UCSD-AML1 (cell line): ENCODE data around the gene MTG2.
A peak's percentile ranks its signal among the peaks of the same experiment; 100 is the strongest.

Experiments
- DNase-seq: peaks from one replicate; lab custom pipeline; 2025; ENCODE audit not compliant: unreplicated experiment; lab: John Stamatoyannopoulos, UW

MTG2 gene

DNA sequence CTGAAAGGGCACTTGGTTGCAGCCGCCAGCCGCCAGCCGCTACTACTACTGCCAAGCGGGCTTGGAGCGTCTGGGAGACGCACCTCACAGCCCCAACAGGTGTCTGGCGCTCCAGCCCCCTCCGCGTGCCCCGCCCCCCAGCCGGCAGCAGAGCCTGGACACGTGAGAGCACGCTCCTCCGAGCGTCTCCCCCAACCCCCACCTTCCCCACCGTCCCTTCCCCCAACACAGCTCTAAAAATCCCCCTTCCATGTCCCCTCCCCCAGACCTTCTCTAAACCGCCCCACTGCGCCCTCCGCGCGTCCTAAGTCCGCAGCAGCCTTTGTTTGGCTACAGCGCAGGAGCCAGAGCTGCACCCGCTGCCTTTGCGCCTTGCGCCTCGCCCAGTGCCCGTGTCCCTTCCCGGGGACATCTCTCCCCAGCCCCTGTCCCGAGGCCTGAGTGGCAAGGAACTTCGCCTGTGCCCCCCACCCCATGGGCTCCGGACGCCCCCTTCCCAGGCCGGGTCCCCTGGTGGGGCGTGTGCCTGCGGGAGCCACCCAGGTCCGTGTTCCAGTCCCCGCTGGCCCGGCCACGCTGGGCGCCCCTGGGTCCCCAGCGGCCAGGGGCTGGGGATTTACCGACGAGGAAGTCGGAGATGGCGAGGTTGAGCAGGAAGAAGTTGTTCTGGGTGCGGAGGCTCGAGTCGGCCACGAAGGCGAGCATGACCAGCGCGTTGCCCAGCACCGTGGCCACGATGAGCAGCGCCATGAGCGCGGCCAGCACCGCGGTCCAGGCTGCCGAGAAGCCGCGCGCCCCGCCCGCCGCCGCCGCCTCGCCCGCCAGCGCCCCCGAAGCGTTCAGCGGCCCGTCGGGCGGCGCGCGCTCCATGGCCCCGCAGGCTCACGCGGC, 36.5 kb downstream of the MTG2 start:
- no peak for DNase-seq

DNA sequence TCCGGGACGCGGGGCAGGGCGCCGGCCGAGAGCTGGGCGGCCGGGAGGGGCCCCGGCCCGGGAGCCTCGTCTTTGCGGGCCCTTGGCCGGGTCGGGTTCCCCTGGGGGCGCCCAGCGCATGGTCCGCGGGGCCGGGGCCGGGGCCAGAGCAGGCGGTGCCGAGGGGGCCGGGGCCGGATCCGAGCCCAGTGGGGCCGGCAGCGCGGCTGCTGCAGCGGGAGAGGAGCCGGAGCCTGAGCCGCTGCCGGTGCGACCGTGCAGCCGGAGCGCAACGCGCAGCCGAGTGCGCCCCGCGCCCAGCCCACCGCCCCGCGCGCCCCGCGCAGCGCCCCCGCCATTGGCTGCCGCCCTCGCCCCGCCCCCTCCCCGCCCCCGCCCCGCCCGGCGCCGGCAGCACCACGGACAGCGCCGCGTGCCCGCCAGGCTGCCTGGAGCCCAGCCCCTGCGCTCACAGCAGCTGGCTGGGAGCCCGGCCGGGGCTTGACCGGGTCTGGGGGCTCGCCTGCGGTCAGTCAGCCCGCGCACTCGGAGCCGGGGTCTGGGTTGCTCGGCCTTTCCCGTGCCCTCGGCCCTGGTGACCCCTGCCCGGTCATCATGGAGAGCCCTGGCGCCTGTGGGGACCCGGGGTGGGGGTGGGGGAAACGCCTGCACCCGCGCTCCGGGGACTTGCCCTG, 37.3 kb downstream of the MTG2 start, which contains the start of gene HRH3:
Gene HRH3, minus strand, starts transcription at position 287 of the 674 bp plus-strand sequence. CDS start 308 bp downstream, outside the sequence.
- peak; percentile 56 for DNase-seq

DNA sequence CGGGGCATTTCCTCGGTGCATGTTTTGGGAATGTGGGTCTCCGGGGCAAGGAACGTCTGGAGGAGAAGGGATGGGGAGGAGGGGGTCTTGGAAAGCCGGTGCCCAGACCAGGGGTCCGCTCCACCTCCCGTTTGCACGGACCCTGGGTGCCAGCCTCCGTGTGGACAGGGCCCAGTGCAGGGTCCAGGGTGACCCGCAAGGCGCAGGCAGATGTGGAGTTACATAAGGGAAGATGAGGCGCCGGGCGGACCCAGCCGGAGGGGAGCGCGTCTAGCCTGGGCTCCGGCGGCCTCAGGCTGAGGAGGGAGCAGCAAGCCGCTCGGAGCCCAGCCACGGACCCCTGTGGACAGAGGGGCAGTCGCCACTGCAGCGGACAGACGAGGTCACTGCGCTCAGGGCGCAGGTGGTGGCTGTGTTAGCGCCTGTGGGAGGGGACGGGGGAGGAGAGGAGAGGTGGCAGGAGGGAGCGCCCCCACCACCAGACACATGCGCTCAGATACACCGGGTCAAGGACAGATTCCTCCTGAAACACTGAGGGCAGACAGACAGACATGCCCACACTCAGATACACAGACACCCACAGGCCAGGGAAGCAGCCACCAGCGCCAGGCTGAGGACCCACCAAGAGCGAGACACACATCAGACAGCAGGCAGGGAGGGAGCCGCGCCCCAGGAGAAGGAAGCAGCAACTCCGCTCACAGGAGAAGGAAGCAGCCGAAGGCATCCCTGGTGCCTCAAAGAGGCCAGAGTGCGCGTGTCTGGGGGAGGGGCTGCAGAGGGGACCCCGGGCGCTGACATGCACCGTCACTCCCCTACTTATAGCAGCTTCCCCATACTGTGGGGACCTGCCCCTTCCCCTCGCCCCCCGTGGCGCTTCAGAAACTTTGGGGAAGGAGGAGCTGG, 38.1 kb downstream of the MTG2 start:
- DNase-seq: no peak

DNA sequence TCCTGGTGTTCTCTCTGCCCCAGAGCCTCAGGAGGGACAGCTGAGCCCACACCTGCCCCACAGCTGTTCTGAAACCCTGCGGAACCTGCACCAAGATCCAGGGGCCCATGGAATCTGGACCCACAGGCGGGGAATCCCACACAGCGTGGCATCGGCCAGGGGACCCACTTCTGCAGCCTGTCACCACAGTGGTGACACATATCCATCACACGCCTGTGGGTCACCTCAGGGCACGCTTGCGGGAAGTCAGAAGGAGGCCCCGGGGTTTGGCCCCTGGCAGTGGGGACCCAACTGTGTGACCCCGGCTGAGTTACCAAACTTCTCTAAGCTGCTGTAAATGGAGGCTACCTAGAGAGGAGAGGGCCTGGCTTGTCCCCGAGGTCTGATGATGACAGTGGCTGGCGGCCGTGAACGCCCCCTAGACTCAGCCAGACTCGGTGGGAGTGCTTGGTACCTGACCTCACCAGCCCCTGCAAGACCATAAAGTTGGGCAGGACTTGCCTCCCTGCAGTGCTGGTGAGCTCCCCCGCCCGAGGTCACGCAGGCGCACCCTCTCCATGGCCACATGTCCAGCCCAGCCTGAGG, 39.5 kb downstream of the MTG2 start:
- no peak for DNase-seq

DNA sequence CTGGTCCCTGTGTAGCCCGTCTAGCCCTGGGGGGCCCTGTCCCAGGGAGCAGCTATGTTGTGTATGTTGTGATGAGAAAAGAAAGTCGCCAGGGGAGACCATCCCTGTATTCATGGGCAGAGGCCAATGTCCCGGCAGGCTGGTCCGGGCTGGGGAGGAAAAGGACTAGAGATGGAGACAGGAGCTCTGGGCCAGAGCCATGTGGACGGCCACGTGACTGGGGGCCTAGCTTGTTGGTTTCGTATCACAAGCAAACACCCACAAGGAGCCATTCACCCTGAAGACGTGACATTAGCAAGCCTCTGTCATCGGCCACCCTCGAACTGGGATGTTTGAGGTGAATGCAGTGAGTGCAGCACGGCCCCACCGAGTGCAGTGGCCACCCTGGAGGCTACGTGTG, 40.1 kb downstream of the MTG2 start:
- no peak for DNase-seq

DNA sequence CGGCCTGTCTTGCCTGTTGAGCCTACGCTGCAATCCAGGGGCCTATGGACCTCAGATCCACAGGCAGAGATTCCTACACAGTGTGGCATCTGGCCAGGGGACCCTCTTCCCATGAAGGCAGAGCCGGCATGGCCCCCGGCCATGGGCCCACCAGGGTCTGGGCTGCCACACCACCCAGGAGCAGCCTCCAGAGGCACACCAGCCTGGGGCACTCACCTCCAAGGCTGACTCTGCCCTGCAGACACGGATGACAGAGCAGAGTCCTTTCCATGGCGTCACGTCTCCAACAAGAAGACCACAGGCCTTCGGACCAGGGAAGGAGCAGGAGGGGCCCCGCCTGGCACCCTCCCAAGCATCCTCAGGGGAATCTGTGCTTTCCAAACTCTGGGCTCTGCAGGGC, 40.7 kb downstream of the MTG2 start:
- DNase-seq: no peak

DNA sequence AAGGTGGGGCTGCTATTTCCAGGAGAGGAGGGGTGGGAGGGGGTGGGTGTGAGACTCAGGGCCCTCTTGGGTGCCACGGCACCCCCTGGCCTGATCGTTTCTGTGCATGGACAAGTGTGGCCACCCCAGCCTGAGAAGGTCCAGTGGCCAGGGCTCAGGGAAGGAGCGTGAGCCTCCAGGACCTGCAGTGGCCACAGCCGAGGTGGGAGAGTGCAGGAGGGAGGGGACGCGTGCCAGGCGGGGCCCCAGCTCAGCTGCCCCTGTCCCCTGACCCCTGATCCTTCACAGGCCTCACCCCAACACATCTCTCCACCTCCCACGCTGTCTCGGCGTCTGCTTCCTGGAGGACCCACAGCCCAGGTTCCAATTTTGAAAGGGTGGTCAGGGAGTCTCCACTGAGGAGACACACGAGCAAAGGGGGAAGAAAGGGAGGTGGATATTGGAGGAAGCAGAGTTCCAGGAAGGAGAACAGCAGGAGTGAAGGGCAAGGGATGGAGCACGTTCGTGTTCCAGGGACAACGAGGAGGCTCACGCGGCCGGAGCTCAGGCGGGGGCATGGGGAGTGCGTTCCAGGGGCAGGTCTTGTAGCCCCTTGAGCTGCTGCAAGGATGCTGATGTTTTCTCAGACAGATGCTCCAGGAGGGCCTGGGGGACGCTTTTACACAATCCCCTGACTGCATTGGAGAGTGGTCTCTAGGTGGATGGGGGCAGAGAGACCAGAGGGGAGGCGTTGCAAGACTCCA, 41.5 kb downstream of the MTG2 start:
- no peak for DNase-seq

DNA sequence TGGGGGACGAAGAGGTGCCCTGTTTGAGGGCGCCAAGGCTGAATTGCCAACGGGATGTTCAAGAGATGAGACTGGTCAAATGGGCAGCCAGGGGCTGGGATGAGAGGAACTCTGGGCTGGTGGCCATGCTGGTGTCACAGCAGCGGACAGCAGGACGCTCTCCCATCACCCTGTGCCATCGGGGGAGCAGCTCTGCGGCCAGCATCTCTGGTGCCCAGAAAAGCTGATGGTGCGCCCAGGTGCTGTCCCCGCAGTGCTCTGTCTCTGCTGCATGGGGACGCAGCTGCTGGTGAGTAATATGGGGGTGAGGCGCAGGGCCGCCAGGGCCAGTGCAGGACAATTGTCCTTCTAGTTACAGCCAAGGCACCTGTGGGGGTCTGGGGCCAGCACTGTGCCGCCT, 42.2 kb downstream of the MTG2 start:
- DNase-seq: no peak

DNA sequence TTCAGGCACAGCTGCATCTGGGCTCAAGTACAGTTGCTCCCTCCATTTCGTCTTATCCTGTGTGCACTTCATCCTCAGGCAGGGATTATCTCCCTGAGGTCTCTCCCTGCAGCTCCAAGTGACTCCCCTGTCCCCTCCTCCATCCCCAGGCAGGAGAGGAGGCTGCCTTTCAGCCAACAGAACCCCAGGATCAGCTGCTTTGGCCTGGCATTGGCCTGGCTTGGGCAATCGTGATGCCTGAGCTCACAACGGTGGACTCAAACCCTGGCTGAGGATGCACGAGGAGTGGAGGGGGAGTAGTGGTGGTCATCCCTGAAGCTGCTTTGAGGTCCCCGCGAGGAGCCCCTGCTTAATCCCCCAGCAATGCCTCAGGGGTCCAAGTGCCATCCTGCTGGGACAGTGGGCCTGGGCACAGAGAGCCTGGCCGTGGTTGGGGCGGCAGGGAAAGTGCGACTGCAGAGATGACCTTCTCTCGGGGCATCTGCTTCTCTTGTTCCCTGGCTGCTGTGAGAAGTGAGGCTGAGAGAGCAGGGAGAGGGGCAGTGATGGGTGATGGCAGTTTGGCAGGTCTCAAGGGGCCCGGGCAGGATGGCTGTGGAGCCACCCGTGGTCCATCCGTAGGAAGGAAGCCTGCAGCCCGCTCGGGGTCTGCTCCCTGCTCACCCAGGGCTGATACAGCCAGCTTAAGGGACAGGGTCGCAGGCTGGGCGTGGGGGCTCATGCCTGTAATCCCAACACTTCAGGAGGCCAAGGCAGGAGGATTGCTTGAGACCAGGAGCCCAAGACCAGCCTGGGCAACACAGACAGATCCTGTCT, 43.2 kb downstream of the MTG2 start:
- DNase-seq: no peak

DNA sequence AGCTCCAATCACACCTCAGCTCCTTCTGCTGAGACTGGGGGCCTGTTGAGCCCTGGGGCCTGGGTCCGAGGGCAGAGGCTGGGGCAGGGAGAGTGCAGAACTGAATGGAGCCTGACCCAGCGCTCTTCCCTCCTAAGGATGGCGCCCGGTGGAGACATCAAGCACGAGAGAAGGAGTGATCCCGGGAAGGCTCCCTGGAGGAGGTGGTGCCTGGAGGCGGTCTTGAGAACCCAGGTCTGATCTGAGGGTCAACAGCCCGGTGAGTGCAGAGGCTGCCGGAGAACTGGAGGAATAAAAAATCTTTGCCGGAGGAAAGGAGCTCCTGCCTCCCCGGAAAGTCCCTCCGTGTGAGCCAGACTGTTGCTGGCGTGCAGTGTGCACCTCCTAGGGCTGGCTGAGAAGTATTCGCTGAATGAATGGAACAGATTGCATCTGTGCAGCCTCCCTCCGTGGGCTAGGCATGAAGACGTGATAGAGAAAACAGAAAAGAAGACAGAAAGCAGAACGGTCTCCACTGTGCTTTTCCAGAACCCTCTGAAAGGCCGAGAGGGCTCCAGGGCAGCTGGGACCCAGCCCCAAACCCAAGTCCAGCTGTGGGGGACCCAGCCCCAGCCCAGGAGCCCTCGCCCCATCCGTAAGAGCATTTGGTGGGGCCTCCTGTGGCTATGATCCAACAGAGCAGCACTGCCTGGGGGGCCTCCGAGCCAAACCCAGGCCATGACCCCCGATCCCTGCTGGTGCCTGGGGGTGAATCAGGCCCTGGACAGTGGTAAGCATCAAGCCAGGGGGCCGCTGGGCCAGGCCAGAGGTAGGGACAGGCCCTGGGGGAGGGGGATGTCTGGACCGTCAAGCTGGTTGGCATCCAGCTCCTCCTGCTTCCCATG, 44.1 kb downstream of the MTG2 start:
- DNase-seq: no peak

DNA sequence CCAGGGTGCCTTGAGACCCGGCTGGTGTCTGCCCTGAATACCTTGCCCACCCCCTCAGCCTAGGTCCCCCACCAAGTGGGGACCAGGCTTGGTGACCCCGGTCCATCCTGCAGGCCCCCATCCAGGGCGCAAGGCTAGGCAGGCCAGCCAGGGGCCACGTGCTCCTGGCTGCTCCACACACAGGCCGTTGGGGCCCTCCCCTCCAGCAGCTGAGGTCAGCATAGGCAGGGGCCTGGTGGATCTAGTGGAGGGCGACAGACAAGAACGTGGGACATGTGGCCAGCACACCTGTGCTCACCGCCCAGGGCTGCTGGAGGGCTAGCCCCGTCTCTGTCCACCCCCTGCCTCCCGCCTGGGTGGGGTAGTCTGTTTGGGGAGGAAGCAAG, 44.8 kb downstream of the MTG2 start:
- DNase-seq: no peak

DNA sequence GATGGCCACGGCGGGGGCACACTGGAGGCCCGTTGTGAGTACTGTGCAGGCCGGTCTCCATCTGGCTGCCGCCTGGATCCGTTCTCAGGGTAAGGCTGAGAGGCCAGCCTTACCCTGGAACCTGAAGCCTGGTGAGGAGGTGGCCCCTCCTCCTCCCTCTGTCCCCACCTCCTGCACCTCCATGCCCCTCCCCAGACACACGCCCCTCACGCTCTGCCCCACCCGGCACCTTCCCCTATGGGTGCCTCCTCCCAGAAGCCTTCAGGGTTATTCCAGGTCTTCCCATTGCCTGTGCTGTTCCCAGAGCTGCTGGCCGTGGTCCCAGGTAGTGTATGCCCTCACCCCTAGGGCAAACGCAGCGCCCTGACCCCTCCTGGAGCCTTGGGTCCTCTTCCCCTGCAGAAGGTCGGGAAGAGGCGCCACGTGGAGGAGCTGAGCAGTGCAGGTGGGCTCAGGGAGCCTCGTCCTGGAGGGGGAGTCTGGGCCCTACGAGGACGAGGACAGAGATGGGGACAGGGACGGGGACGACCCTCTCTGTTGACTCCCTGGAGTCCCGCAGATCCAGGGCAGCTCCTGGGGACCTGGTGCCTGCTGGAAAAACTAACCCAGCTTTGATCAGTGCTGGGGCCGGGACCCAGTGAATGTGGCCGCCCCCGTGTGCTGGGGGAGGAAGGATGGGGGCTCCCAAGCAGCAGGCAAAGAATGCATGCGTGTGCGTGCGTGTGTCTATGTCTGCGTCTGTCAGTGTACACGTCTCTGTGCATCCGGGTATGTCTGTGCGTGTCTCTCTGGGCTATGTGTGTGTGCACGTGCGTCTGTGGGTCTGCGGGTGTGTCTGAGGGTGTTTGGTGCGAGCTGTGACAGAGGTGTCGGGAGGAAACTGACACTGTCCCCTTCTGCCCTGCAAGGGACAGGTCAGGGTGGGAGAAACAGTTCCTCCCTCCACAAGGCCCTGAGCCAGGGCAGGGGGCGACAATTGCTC, 45.4 kb downstream of the MTG2 start:
- no peak for DNase-seq

DNA sequence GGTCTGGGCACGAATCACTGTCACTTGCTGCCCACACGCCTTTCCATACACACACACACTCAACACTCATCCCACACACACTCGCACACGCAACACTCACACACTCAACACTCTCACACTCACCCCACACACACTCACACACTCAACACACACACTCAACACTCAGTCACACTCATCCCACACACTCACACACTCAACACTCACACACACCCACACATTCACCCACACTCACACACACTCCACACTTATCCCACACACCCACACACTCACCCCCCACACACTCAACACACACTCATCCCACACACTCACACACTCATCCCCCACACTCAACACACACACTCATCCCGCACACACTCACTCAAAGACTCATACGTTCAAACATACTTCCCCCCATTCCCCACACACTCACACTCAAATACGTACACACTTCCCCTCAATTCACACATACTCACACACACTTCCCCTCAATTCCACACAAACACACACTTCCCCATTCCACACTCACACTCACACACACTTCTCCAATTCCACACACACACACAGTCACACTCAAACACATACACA, 46.2 kb downstream of the MTG2 start:
- no peak for DNase-seq

DNA sequence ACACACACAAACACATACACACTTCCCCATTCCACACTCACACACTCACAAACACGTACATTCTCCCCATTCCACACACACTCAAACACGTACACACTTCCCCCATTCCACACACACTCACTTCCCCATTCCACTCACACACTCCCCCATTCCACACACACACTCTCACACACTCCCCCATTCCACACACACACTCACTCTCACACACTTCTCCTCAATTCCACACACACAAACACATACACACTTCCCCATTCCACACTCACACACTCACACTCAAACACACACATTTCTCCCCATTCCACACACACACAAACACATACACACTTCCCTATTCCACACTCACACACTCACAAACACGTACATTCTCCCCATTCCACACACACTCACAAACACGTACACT, 46.8 kb downstream of the MTG2 start:
- no peak for DNase-seq

DNA sequence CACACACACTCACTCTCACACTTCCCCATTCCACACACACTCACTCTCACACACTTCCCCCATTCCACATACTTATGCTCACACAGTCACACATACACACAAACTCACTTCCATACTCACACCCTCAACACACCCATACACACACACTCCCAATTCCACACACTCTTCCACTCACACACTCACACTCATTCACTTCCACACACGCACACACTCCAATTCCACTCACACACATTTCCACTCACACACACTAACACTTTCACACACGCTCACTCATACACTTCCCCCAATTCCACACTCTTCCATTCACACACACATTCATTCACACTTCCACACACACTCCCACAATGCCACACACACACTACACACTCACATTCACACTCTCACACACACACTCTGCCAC, 47.4 kb downstream of the MTG2 start:
- DNase-seq: no peak

DNA sequence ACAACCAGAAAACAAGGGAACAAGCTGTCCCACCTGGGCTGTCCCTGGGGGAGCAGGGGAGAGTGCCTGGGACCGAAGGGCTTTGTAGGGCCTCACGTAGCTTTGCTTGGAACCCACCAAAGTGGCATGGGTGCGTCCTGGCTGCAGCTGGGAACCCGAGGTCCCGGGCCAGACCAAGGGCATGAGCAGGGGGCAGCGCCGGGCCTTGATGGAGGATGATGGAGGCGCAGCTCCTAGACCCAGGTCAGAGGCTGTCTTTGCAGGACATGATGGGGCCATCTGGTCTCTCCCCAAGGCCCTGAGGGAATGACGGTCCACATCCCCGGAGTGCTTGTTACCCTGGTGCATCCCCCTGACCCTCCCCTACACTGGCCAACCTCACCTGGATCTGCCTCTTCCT, 47.9 kb downstream of the MTG2 start:
- DNase-seq: no peak

DNA sequence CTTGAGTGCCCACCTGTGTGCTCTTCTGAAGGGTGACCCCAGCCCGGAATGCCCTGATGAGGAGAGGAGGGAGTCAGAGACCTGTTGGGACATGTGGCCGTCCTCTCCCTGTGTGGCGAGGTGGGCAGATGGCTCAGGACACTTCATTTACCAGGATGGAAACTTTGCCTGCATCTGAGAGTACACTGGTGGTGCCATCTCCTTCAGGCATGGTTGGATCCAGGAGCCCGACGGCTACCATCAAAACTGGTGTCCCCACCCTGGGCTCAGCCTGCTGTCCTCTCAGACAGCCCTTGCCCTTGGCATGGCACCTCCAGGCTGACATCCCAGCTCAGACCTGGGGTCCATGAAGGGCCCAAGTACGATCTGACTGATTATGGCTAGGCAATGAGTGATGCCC, 48.5 kb downstream of the MTG2 start:
- DNase-seq: no peak
